Measurements from ENCODE around the gene CHKA. TPM values are rescaled to one million over a fixed set of nuclear protein-coding genes. Genes with fewer than 3 reads are reported as not detected.
A peak's percentile ranks its signal among the peaks of the same experiment; 100 is the strongest.

The CHKA gene
- total and polyA plus RNA-seq, 2 donors (not counting 3 experiments of a cell fraction or from before 2014, with no cell fraction given) = 21.4 to 25.1 TPM

GRCh38 chr11:68010090-68011041 lies 110.8 kb downstream of the CHKA start, which contains the start of gene ALDH3B1:
ALDH3B1 (plus strand) TSS chr11:68010327; CDS start chr11:68015298, 4,971 bp downstream.
- no TSS peak for BruUV-seq (replicated peaks)

More at GRCh38 chr11:68010090-68011041, 110.8 kb downstream of the CHKA start, which contains the start of gene ALDH3B1:
- Histone ChIP-seq H4K20me1 (replicated peaks; ENCODE audit: control insufficient read depth, extremely low read depth, insufficient read depth, low read length) (no peaks in the 10 kb centered on the region), H3K4me2 (ENCODE audit: insufficient read depth, low read length) (no peak within 1 kb of the TSS), H3K27me3 (ENCODE audit: control insufficient read depth in 2 of 2, insufficient read depth in 2 of 2, low read length in 2 of 2) (no peaks in the 10 kb centered on the region), H3K4me3 (replicated peaks in 1 of 3; ENCODE audit: insufficient read depth in 1 of 3, low read depth in 1 of 3, low read length in 3 of 3) (no peak within 1 kb of the TSS), H3K27ac (ENCODE audit: insufficient read depth, low read depth, low read length) (no peak within 1 kb of the TSS), H3K4me1 (ENCODE audit: control insufficient read depth, extremely low read depth, insufficient read depth, low read length) (peaks cover 11% of the 10 kb centered on the region), H2AFZ (ENCODE audit: low read depth, low read length) (peak within 1 kb of the TSS; percentile 86), H3K36me3 (ENCODE audit: control insufficient read depth in 2 of 2, extremely low read depth in 1 of 2, insufficient read depth in 2 of 2, low read length in 2 of 2) (no peaks in the 10 kb centered on the region), H3K9ac (replicated peaks; ENCODE audit: extremely low read depth, insufficient read depth, low read length) (peak within 1 kb of the TSS; percentile 30), H3K79me2 (ENCODE audit: control insufficient read depth, insufficient read depth, low read length) (no peaks in the 10 kb centered on the region), H3K9me1 (replicated peaks; ENCODE audit: control insufficient read depth, extremely low read depth, insufficient read depth, low read length) (no peaks in the 10 kb centered on the region), H3K9me3 (replicated peaks; ENCODE audit: control insufficient read depth, insufficient read depth, low read length) (no peaks in the 10 kb centered on the region)
- DNase-seq (ENCODE audit: low read depth, low spot score) = peak; percentile 40
- no peak for TF ChIP-seq MYC (IDR thresholded peaks at IDR 0.05; ENCODE audit: low read depth, low read length)
- TF ChIP-seq EZH2 (IDR thresholded peaks at IDR 0.05; ENCODE audit: borderline replicate concordance, low read depth, low read length, severe bottlenecking) = no peak
- no peak for TF ChIP-seq GATA2 (IDR thresholded peaks at IDR 0.05; ENCODE audit: insufficient read depth, insufficient read length, low read depth, low read length)
- no peak for TF ChIP-seq MAX (IDR thresholded peaks at IDR 0.05; ENCODE audit: insufficient read depth, insufficient read length)
- TF ChIP-seq POLR2A (IDR thresholded peaks at IDR 0.05; ENCODE audit: low read depth, low read length) = no peak
- no peak for TF ChIP-seq CTCF (IDR thresholded peaks at IDR 0.05; ENCODE audit: extremely low read depth in 1 of 2, insufficient read depth in 1 of 2, low read depth in 1 of 2, low read length in 2 of 2)
- no peak for TF ChIP-seq JUN (IDR thresholded peaks at IDR 0.05; ENCODE audit: borderline replicate concordance, insufficient read depth, insufficient read length, low read depth)
- no peak for TF ChIP-seq FOS (IDR thresholded peaks at IDR 0.05; ENCODE audit: borderline replicate concordance, insufficient read depth, low read length)
- no peak for TF ChIP-seq POLR2AphosphoS5 (IDR thresholded peaks at IDR 0.05; ENCODE audit: insufficient read depth, low read depth, low read length)
- ChIA-PET POLR2A (no interaction called here), CTCF (interaction anchor here (1.1 to 2.6 kb wide), 2 partner anchors 10 to 196 kb away, joined by 3 to 12 read pairs; no protein-coding TSS in a partner anchor)
- no peak for FAIRE-seq
- intact Hi-C loops (cut with micrococcal nuclease) (no loop called here), dilution Hi-C loops (cut with MboI; ENCODE audit: extremely low pct_ligation_motif_present, low sequenced_read_pairs) (no loop called here)

Data from endothelial cell of umbilical vein (primary cell).